Testis (tissue), 3 donors: Measurements from ENCODE around the gene SLC22A2. TPM values are rescaled to one million over a fixed set of nuclear protein-coding genes. Genes with fewer than 3 reads are reported as not detected.

Experiments used
- DNase-seq: peaks from one replicate; pipeline ENCODE4 v3.0.0-alpha.2; 2019
- H3K27ac ChIP-seq, 2 donors: fragments of 200-600 bp; sonication (generic); one replicate each; pipeline ENCODE4 v1.5.1; 2019
- H3K27me3 ChIP-seq: fragments of 200-600 bp; sonication (generic); one replicate; pipeline ENCODE4 v1.5.1; 2019
- H3K36me3 ChIP-seq: fragments of 200-600 bp; sonication (generic); one replicate; pipeline ENCODE4 v1.5.1; 2017; ENCODE audit warnings: low read depth; ENCODE audit errors: missing control alignments
- H3K4me1 ChIP-seq: fragments of 200-600 bp; sonication (generic); one replicate; pipeline ENCODE4 v1.5.1; 2019
- H3K4me3 ChIP-seq, 2 donors: fragments of 200-600 bp; sonication (generic); one replicate each; pipeline ENCODE4 v1.5.1; 2017 to 2019
- H3K9me3 ChIP-seq: fragments of 200-600 bp; sonication (generic); one replicate; pipeline ENCODE4 v1.5.1; 2017
- CTCF ChIP-seq, 3 experiments: fragments of 450-650 bp in 2 of 3; fragments of 200-600 bp in 1 of 3; sonication (generic) in 1 of 3; IDR thresholded peaks; one replicate each; pipeline ENCODE4 v1.5.1; 2016 to 2019; ENCODE audit warnings: antibody characterized with exemption in 3 of 3, mild to moderate bottlenecking in 2 of 3, moderate library complexity in 1 of 3
- POLR2A ChIP-seq: fragments of 450-650 bp; IDR thresholded peaks from one replicate; pipeline ENCODE4 v1.6.1; 2017; ENCODE audit warnings: antibody characterized with exemption, mild to moderate bottlenecking, moderate library complexity
- whole genome bisulfite sequencing, 2 donors: methylation state at CpG; one replicate each; pipeline ENCODE4 v1.1.5; 2018; 5-methylcytosine and 5-hydroxymethylcytosine counted together
- intact Hi-C: fragments of 100-400 bp; cut with DNase I; formaldehyde crosslinking; loops from one replicate; pipeline ENCODE4 v1.15.1; 2023; ENCODE audit warnings: low total_unique reads
- polyA plus RNA-seq: library from polyadenylated mRNA; stranded (reverse); fragments of 350-450 nt; fragmentation: Illumina TruSeq; extraction: RNeasy Lipid Tissue Mini Kit (QIAGEN cat#74804); gene quantifications from one replicate; pipeline ENCODE4 v1.2.3, GENCODE V29; 2014; ENCODE audit warnings: low read depth, low replicate concordance; ENCODE audit not compliant: insufficient read depth
- total RNA-seq, 2 donors: library from RNA; depleted of rRNA; stranded (reverse); fragments of >200 nt; gene quantifications; one replicate each; pipeline ENCODE4 v1.2.3, GENCODE V29; 2016

The SLC22A2 gene
- total and polyA plus RNA-seq, 3 donors from 2014 or later = 0.24 to 0.99 (median 0.34) TPM

- H3K36me3 ChIP-seq = no peaks in the 10 kb centered on the region
- DNase-seq = no peak
- 54 to 72% methylated on average over 7 to 15 of the region's 15 CpGs for WGBS, 2 donors
- TF ChIP-seq POLR2A (no peak), CTCF (IDR thresholded peaks at IDR 0.05) (no peak)
- H3K4me3 ChIP-seq = peak overlapping the region in 1 of 2 donors; percentile 20
- no peaks in the 10 kb centered on the region for H3K27me3 ChIP-seq
- no peaks in the 10 kb centered on the region for H3K9me3 ChIP-seq
- H3K27ac ChIP-seq = no peak overlapping the region
- H3K4me1 ChIP-seq = no peaks in the 10 kb centered on the region
- intact Hi-C loops = no loop called here
These were observed 41.6 kb upstream of the SLC22A2 start for GRCh38 chr6:160300076-160300695.

GRCh38 chr6:160299559-160299958 is 40.9 kb upstream of the SLC22A2 start:
- H3K36me3 ChIP-seq = no peaks in the 10 kb centered on the region
- TF ChIP-seq CTCF (IDR thresholded peaks at IDR 0.05) (no peak), POLR2A (no peak)
- no peak for DNase-seq
- intact Hi-C loops = no loop called here
- H3K4me1 ChIP-seq = no peaks in the 10 kb centered on the region
- H3K4me3 ChIP-seq = peak overlapping the region in 1 of 2 donors; percentile 20
- no peaks in the 10 kb centered on the region for H3K27me3 ChIP-seq
- WGBS, 2 donors = 70 to 86% methylated on average over 11 of the region's 11 CpGs
- no peak overlapping the region for H3K27ac ChIP-seq
- no peaks in the 10 kb centered on the region for H3K9me3 ChIP-seq

GRCh38 chr6:160298121-160298520 is 39.5 kb upstream of the SLC22A2 start:
- no peak overlapping the region for H3K4me3 ChIP-seq
- no peaks in the 10 kb centered on the region for H3K27me3 ChIP-seq
- H3K36me3 ChIP-seq = no peaks in the 10 kb centered on the region
- no peaks in the 10 kb centered on the region for H3K4me1 ChIP-seq
- TF ChIP-seq CTCF (IDR thresholded peaks at IDR 0.05) (no peak), POLR2A (no peak)
- no peaks in the 10 kb centered on the region for H3K9me3 ChIP-seq
- 88 to 89% methylated on average over 8 of the region's 8 CpGs for WGBS, 2 donors
- DNase-seq = no peak
- H3K27ac ChIP-seq = no peak overlapping the region
- intact Hi-C loops = no loop called here

GRCh38 chr6:160297310-160297709 is 38.7 kb upstream of the SLC22A2 start:
- intact Hi-C loops = no loop called here

More at GRCh38 chr6:160297310-160297709, 38.7 kb upstream of the SLC22A2 start:
- no peak for TF ChIP-seq CTCF (IDR thresholded peaks at IDR 0.05)
- TF ChIP-seq POLR2A = no peak
- Histone ChIP-seq H3K9me3 (no peaks in the 10 kb centered on the region), H3K4me1 (no peaks in the 10 kb centered on the region), H3K4me3 (no peak overlapping the region), H3K27me3 (no peaks in the 10 kb centered on the region), H3K27ac (no peak overlapping the region), H3K36me3 (no peaks in the 10 kb centered on the region)
- DNase-seq = no peak
- 85 to 90% methylated on average over 2 to 5 of the region's 6 CpGs for WGBS, 2 donors
